ENCODE measurements around the gene PARN.

Gene PARN

GRCh38 chr16:14505846-14506245 is 124.2 kb downstream of the PARN start:
- no peak overlapping the region for H3K27ac ChIP-seq

DNA sequence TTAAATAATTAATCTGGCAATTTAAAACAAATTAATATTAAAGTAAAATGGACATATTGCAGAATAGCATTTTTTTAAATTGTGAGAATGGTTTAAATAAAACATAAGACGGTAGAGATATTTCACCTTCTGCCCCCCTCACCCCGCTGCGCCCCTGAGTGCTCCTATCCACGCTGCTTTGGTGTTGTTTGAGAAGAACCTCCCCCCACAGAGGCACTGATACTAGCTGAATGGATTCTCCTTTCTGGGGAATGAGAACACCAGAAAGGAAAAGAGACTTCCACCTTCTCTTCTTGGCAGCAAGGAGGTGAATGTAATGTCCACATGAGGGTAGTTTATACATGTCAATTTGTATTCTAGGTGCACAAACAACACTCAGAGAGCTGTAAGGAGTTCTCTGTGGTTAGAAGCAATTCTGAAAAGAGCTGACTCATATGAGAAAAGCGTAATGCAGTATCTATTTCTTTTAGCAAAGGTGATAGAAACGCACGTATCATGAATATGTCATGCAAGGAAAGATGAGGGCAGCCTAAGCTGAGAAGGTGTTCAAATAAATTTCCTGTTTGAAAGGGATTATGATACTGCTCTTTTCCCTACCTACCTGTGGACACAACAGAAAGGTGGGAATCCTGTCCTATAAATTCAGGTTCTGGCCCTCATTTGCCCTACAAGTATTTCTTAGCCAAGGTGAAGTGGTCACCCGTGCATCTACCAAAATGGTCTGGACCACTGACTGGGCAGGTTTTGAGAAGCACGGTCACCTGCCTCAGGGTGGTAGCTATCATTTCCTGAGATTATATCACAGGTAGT is 126.9 kb downstream of the PARN start:
- H3K9me3 ChIP-seq: no peaks in the 10 kb centered on the region
- no peak overlapping the region for H3K4me3 ChIP-seq (ENCODE audit: low read depth in 1 of 2, low read length in 1 of 2)
- H3K27me3 ChIP-seq: no peaks in the 10 kb centered on the region
- TF ChIP-seq, protein P1, sequence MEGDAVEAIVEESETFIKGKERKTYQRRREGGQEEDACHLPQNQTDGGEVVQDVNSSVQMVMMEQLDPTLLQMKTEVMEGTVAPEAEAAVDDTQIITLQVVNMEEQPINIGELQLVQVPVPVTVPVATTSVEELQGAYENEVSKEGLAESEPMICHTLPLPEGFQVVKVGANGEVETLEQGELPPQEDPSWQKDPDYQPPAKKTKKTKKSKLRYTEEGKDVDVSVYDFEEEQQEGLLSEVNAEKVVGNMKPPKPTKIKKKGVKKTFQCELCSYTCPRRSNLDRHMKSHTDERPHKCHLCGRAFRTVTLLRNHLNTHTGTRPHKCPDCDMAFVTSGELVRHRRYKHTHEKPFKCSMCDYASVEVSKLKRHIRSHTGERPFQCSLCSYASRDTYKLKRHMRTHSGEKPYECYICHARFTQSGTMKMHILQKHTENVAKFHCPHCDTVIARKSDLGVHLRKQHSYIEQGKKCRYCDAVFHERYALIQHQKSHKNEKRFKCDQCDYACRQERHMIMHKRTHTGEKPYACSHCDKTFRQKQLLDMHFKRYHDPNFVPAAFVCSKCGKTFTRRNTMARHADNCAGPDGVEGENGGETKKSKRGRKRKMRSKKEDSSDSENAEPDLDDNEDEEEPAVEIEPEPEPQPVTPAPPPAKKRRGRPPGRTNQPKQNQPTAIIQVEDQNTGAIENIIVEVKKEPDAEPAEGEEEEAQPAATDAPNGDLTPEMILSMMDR (IDR thresholded peaks at IDR 0.05): no peak
- no peaks in the 10 kb centered on the region for H3K4me1 ChIP-seq (ENCODE audit: control insufficient read depth in 1 of 2, insufficient read depth in 1 of 2, low read depth in 1 of 2, low read length in 1 of 2)
- H3K36me3 ChIP-seq: no peaks in the 10 kb centered on the region
- H3K27ac ChIP-seq: no peak overlapping the region

More at GRCh38 chr16:14505846-14506245, 124.2 kb downstream of the PARN start:
- Histone ChIP-seq H3K4me1 (ENCODE audit: control insufficient read depth in 1 of 2, insufficient read depth in 1 of 2, low read depth in 1 of 2, low read length in 1 of 2) (no peaks in the 10 kb centered on the region), H3K36me3 (no peaks in the 10 kb centered on the region), H3K27me3 (no peaks in the 10 kb centered on the region), H3K9me3 (no peaks in the 10 kb centered on the region), H3K4me3 (ENCODE audit: low read depth in 1 of 2, low read length in 1 of 2) (no peak overlapping the region)
- TF ChIP-seq, protein P1 (IDR thresholded peaks at IDR 0.05): no peak

GRCh38 chr16:14502256-14502875 is 127.7 kb downstream of the PARN start:
- TF ChIP-seq, protein P1 (IDR thresholded peaks at IDR 0.05): no peak
- H3K4me3 ChIP-seq (ENCODE audit: low read depth in 1 of 2, low read length in 1 of 2): no peak overlapping the region
- H3K27me3 ChIP-seq: no peaks in the 10 kb centered on the region
- H3K27ac ChIP-seq: no peak overlapping the region
- no peaks in the 10 kb centered on the region for H3K4me1 ChIP-seq (ENCODE audit: control insufficient read depth in 1 of 2, insufficient read depth in 1 of 2, low read depth in 1 of 2, low read length in 1 of 2)
- no peaks in the 10 kb centered on the region for H3K36me3 ChIP-seq
- no peaks in the 10 kb centered on the region for H3K9me3 ChIP-seq

DNA sequence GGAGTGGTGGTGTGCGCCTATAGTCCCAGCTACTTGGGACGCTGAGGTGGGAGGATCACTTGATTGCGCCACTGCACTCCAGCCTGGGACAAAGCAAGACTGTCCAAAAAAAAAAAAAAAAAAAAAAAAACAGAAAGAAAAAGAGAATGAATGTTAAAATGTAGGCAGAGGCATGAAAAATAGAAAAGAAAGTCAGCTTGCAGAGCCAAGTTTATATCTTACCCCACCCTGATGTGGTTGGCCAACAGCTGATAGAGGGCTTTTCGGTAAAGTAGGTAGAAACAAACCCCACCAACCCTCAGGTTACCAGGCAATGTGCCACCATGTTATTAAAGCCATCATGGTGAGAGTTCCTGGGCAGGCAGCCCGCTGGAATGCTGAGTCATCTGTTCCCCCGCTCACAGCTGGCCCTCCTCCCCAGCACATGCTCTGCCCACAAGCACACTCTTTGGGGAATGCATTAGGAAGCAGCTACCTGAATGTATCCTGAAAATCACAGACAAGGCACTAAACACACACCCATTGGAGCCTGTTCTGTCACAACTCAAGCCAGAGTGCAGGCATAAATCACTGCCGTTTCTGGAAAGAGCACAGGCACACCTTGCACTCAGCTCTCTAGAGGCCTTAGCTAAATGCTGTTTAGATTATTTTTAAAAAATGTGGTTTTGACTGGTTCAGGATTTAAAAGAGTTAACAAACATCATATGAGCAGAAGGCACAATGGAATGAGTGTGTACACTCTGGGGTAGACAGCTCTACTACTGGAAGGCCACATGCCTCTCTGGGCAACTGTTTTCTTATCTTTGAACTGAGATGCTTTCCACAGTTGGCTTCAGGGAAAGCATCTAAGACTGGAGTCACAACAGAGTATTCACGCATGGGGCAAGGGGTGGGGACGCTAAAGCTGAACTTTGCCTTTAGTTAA is 128.5 kb downstream of the PARN start:
- Histone ChIP-seq H3K27me3 (no peaks in the 10 kb centered on the region), H3K4me3 (ENCODE audit: low read depth in 1 of 2, low read length in 1 of 2) (no peak overlapping the region), H3K9me3 (no peaks in the 10 kb centered on the region), H3K36me3 (no peaks in the 10 kb centered on the region), H3K4me1 (ENCODE audit: control insufficient read depth in 1 of 2, insufficient read depth in 1 of 2, low read depth in 1 of 2, low read length in 1 of 2) (no peaks in the 10 kb centered on the region), H3K27ac (no peak overlapping the region)
- TF ChIP-seq, protein P1 (IDR thresholded peaks at IDR 0.05): no peak

DNA sequence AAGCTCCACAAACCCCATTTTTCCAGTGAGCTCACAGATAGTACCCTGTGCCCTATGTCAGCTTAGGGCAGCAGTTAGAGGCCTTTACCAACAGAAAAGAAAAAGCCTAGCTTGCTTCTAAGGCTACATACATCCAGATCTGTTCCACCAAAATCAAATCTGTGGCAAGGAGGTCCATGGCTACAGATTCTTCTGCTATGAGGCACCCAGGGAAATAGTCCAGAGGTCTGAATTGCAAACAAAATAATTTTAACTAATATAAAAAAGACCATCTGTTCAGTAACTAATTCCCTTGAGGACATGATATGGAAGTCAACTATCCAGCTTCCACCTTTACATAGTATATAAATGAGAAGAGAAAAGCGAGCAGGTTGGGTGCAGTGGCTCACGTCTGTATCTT is 129.3 kb downstream of the PARN start:
- no peak overlapping the region for H3K27ac ChIP-seq

More for the DNA sequence above, 129.3 kb downstream of the PARN start:
- Histone ChIP-seq H3K4me3 (ENCODE audit: low read depth in 1 of 2, low read length in 1 of 2) (no peak overlapping the region), H3K27me3 (no peaks in the 10 kb centered on the region), H3K9me3 (no peaks in the 10 kb centered on the region), H3K36me3 (no peaks in the 10 kb centered on the region), H3K4me1 (ENCODE audit: control insufficient read depth in 1 of 2, insufficient read depth in 1 of 2, low read depth in 1 of 2, low read length in 1 of 2) (no peaks in the 10 kb centered on the region)
- TF ChIP-seq, protein P1 (IDR thresholded peaks at IDR 0.05): no peak
